Upper lobe of left lung (tissue), 6 donors: Measurements from ENCODE around the gene GLIS1. TPM values are rescaled to one million over a fixed set of nuclear protein-coding genes. Genes with fewer than 3 reads are reported as not detected.

Experiments used
- ATAC-seq, 2 donors: fragments of 200-7000 bp; cut with Tn5 transposase; one replicate each; pipeline ENCODE4 v1.9.1; 2022; ENCODE audit warnings: mild to moderate bottlenecking in 2 of 2, moderate library complexity in 2 of 2; ENCODE audit not compliant: low FRiP score in 2 of 2
- DNase-seq, 2 donors: peaks; one replicate each; pipeline ENCODE4 v3.0.0-alpha.2; 2019 to 2020
- H3K27ac ChIP-seq, 4 donors: fragments of 200-600 bp; sonication (generic); one replicate each; pipeline ENCODE4 v1.5.1; 2016 to 2019
- H3K27me3 ChIP-seq, 4 donors: fragments of 200-600 bp; sonication (generic); one replicate each; pipeline ENCODE4 v1.5.1; 2017 to 2019
- H3K36me3 ChIP-seq, 4 donors: fragments of 200-600 bp; sonication (generic); one replicate each; pipeline ENCODE4 v1.5.1; 2016 to 2019
- H3K4me1 ChIP-seq, 4 donors: fragments of 200-600 bp; sonication (generic); one replicate each; pipeline ENCODE4 v1.5.1; 2018 to 2019
- H3K4me3 ChIP-seq, 4 donors: fragments of 200-600 bp; sonication (generic); one replicate each; pipeline ENCODE4 v1.5.1; 2017 to 2019; ENCODE audit warnings: mild to moderate bottlenecking in 2 of 4, moderate library complexity in 1 of 4
- H3K9me3 ChIP-seq, 4 donors: fragments of 200-600 bp; sonication (generic); one replicate each; pipeline ENCODE4 v1.5.1; 2018 to 2019
- CTCF ChIP-seq, 6 experiments: fragments of 450-650 bp in 4 of 6; fragments of 200-600 bp in 2 of 6; sonication (generic) in 2 of 6; IDR thresholded peaks; one replicate each; pipeline ENCODE4 v1.5.1; 2016 to 2019; ENCODE audit warnings: antibody characterized with exemption in 6 of 6
- EP300 ChIP-seq, 4 donors: sonication (generic); formaldehyde crosslinking; IDR thresholded peaks; one replicate each; pipeline ENCODE4 v1.5.1; 2017; ENCODE audit warnings: antibody characterized with exemption in 4 of 4, control low read depth in 2 of 4
- POLR2A ChIP-seq, 4 donors: fragments of 450-650 bp; IDR thresholded peaks; one replicate each; pipeline ENCODE4 v1.5.1; 2016 to 2017; ENCODE audit warnings: antibody characterized with exemption in 4 of 4, mild to moderate bottlenecking in 2 of 4
- POLR2AphosphoS5 ChIP-seq, 2 donors: sonication (generic); formaldehyde crosslinking; IDR thresholded peaks; one replicate each; pipeline ENCODE4 v1.5.1; 2017; ENCODE audit warnings: antibody characterized with exemption in 2 of 2
- WGBS, 2 donors: methylation state at CpG; one replicate each; pipeline ENCODE4 v1.1.5; 2017 to 2018; 5-methylcytosine and 5-hydroxymethylcytosine counted together
- total RNA-seq, 6 donors: library from RNA; depleted of rRNA in 4 of 6; stranded (reverse); fragments of >200 nt in 4 of 6; gene quantifications; one replicate each; pipeline versions ENCODE4 v1.1.0 to v1.2.1, GENCODE V29; 2016 to 2021
- donor health status: DM: no; HTN: no; CAD: no; lungs with moderate emphysema.
- donor health status: DM: no; HTN: yes; CAD: no; lungs with severe emphysema.

Gene GLIS1
- total RNA-seq, 6 donors from 2014 or later, result 0.26 to 1.0 TPM; not detected in 4

GRCh38 chr1:53677486-53677885 lies 61.5 kb downstream of the GLIS1 start:
- Histone ChIP-seq H3K4me1 (peaks cover 0 to 6% (median 0%) of the 10 kb centered on the region in 4 donors), H3K9me3 (no peaks in the 10 kb centered on the region), H3K27me3 (no peaks in the 10 kb centered on the region), H3K4me3 (no peak overlapping the region), H3K36me3 (no peaks in the 10 kb centered on the region), H3K27ac (no peak overlapping the region)
- 92 to 94% methylated on average over 15 of the region's 15 CpGs for WGBS, 2 donors
- TF ChIP-seq CTCF (IDR thresholded peaks at IDR 0.05), result no peak
- no peak for TF ChIP-seq EP300 (IDR thresholded peaks at IDR 0.05)
- TF ChIP-seq POLR2AphosphoS5 (IDR thresholded peaks at IDR 0.05), result no peak
- DNase-seq (no peak), ATAC-seq (no peak)

GRCh38 chr1:53672785-53673184 lies 66.2 kb downstream of the GLIS1 start:
- Histone ChIP-seq H3K4me1 (no peaks in the 10 kb centered on the region), H3K27me3 (no peaks in the 10 kb centered on the region), H3K27ac (no peak overlapping the region), H3K9me3 (no peaks in the 10 kb centered on the region), H3K4me3 (no peak overlapping the region), H3K36me3 (no peaks in the 10 kb centered on the region)
- ATAC-seq (no peak), DNase-seq (no peak)
- 85 to 90% methylated on average over 9 of the region's 9 CpGs for WGBS, 2 donors
- TF ChIP-seq EP300 (IDR thresholded peaks at IDR 0.05) (no peak), POLR2A (IDR thresholded peaks at IDR 0.05) (no peak), POLR2AphosphoS5 (IDR thresholded peaks at IDR 0.05) (no peak), CTCF (IDR thresholded peaks at IDR 0.05) (no peak)

- Histone ChIP-seq H3K9me3 (no peaks in the 10 kb centered on the region), H3K27me3 (no peaks in the 10 kb centered on the region), H3K4me1 (no peaks in the 10 kb centered on the region), H3K27ac (no peak overlapping the region), H3K4me3 (no peak overlapping the region), H3K36me3 (no peaks in the 10 kb centered on the region)
- ATAC-seq (no peak), DNase-seq (no peak)
- TF ChIP-seq POLR2AphosphoS5 (IDR thresholded peaks at IDR 0.05) (no peak), CTCF (IDR thresholded peaks at IDR 0.05) (no peak), EP300 (IDR thresholded peaks at IDR 0.05) (no peak), POLR2A (IDR thresholded peaks at IDR 0.05) (no peak)
- WGBS, 2 donors, result 94 to 95% methylated on average over 3 to 5 of the region's 5 CpGs
These were observed 66.7 kb downstream of the GLIS1 start for GRCh38 chr1:53672243-53672642.

- DNase-seq, result no peak
- 73 to 90% methylated on average over 2 to 3 of the region's 3 CpGs for WGBS, 2 donors
- no peak for ATAC-seq
These were observed 69.3 kb downstream of the GLIS1 start for GRCh38 chr1:53669621-53670191.

More at GRCh38 chr1:53669621-53670191, 69.3 kb downstream of the GLIS1 start:
- TF ChIP-seq EP300 (IDR thresholded peaks at IDR 0.05) (no peak), POLR2A (IDR thresholded peaks at IDR 0.05) (no peak), CTCF (IDR thresholded peaks at IDR 0.05) (no peak), POLR2AphosphoS5 (IDR thresholded peaks at IDR 0.05) (no peak)
- Histone ChIP-seq H3K27ac (no peak overlapping the region), H3K27me3 (no peaks in the 10 kb centered on the region), H3K4me3 (no peak overlapping the region), H3K4me1 (no peaks in the 10 kb centered on the region), H3K9me3 (no peaks in the 10 kb centered on the region), H3K36me3 (no peaks in the 10 kb centered on the region)
